K562 (cell line): Measurements from ENCODE around the gene UQCR11. TPM values are rescaled to one million over a fixed set of nuclear protein-coding genes. Genes with fewer than 3 reads are reported as not detected.
A peak's percentile ranks its signal among the peaks of the same experiment; 100 is the strongest.

Experiments
- ATF7 ChIP-seq: fragments of 450-650 bp; IDR thresholded peaks from 2 replicates; pipeline ENCODE4 v1.7.1; 2014; ENCODE audit warnings: mild to moderate bottlenecking, moderate library complexity
- BCOR ChIP-seq: fragments of 450-650 bp; IDR thresholded peaks from 2 replicates; pipeline ENCODE4 v1.6.1; 2016
- ELF4 ChIP-seq: fragments of 450-650 bp; formaldehyde crosslinking; IDR thresholded peaks from 2 replicates; pipeline ENCODE4 v1.4.0; 2022; ENCODE audit warnings: missing genetic modification characterization
- FOXK2 ChIP-seq, 2 experiments: fragments of 450-650 bp; IDR thresholded peaks in 1 of 2; conservative IDR thresholded peaks in 1 of 2; 2 replicates each; pipeline ENCODE4 v1.6.1; 2016; ENCODE audit warnings: low read depth in 2 of 2, mild to moderate bottlenecking in 1 of 2
- HDAC1 ChIP-seq, 2 experiments: fragments of 450-650 bp; IDR thresholded peaks; 2 replicates each; pipeline ENCODE4 v1.6.1; 2016 to 2017; ENCODE audit warnings: inconsistent platforms in 1 of 2, mild to moderate bottlenecking in 1 of 2, moderate library complexity in 1 of 2
- KLF6 ChIP-seq: fragments of 250-450 bp; sonication (Bioruptor Pico); IDR thresholded peaks from 2 replicates; pipeline ENCODE4 v1.4.0; 2020; ENCODE audit warnings: mild to moderate bottlenecking, moderate library complexity, borderline replicate concordance
- LARP7 ChIP-seq: fragments of 450-650 bp; IDR thresholded peaks from 2 replicates; pipeline ENCODE4 v1.6.1; 2016
- NCOA2 ChIP-seq, 2 experiments: fragments of 450-650 bp; IDR thresholded peaks; 2 replicates each; pipeline ENCODE4 v1.6.1; 2018; ENCODE audit warnings: mild to moderate bottlenecking in 2 of 2, moderate library complexity in 1 of 2; ENCODE audit not compliant: partially characterized antibody in 2 of 2
- NFRKB ChIP-seq: fragments of 450-650 bp; IDR thresholded peaks from 2 replicates; pipeline ENCODE4 v1.6.1; 2016; ENCODE audit warnings: low read depth
- NR2F6 ChIP-seq: fragments of 450-650 bp; formaldehyde crosslinking; IDR thresholded peaks from 2 replicates; pipeline ENCODE4 v1.4.0; 2020; ENCODE audit warnings: mild to moderate bottlenecking
- RBM25 ChIP-seq: fragments of 200-400 bp; formaldehyde crosslinking; IDR thresholded peaks from 2 replicates; pipeline ENCODE4 v1.6.1; 2018; ENCODE audit warnings: low read length, low read depth, moderate library complexity; ENCODE audit not compliant: severe bottlenecking
- SMARCA5 ChIP-seq: fragments of 450-650 bp; IDR thresholded peaks from 2 replicates; pipeline ENCODE4 v1.6.1; 2016
- ZNF57 ChIP-seq: fragments of 450-650 bp; formaldehyde crosslinking; IDR thresholded peaks from 2 replicates; pipeline ENCODE4 v1.4.0; 2020; ENCODE audit warnings: mild to moderate bottlenecking, moderate library complexity
- ZNF785 ChIP-seq: fragments of 250-450 bp; sonication (Bioruptor Pico); IDR thresholded peaks from 2 replicates; pipeline ENCODE4 v1.4.0; 2020; ENCODE audit warnings: mild to moderate bottlenecking
- polyA plus RNA-seq, 8 experiments: library from polyadenylated mRNA; depleted of rRNA in 4 of 8; stranded (reverse) in 5 of 8; unstranded in 3 of 8; fragments of >200 nt; fragmentation: Nextera tagmentation in 2 of 8; fragmentation: Illumina TruSeq in 1 of 8; extraction: Ambion mirVana in 2 of 8; extraction: Trizol in 1 of 8; gene quantifications; 2 replicates each; pipeline versions ENCODE4 v1.2.1 to v1.2.3, GENCODE V29; 2011 to 2014; ENCODE audit warnings: inconsistent platforms in 1 of 8, missing spikeins in 1 of 8
- total RNA-seq, 7 experiments: library from RNA; depleted of rRNA in 6 of 7; stranded (reverse); fragments of >200 nt in 6 of 7; fragmentation: Illumina TruSeq in 2 of 7; extraction: Trizol in 2 of 7; gene quantifications; 2 replicates each; pipeline versions ENCODE4 v1.2.1 to v1.2.3, GENCODE V29; 2011 to 2021; ENCODE audit warnings: low replicate concordance in 1 of 7
- TF ChIP-seq, protein P1 (sequence below): fragments of 200-800 bp; sonication (Bioruptor generic); IDR thresholded peaks from 2 replicates; pipeline ENCODE4 v1.6.1; 2016; ENCODE audit warnings: missing genetic modification characterization, missing compliant biosample characterization
- TF ChIP-seq, protein P2 (sequence below): fragments of 450-650 bp; formaldehyde crosslinking; IDR thresholded peaks from 2 replicates; pipeline ENCODE4 v1.4.0; 2020; ENCODE audit warnings: mild to moderate bottlenecking, moderate library complexity
- TF ChIP-seq, protein P3 (sequence below): sonication (generic); formaldehyde crosslinking; IDR thresholded peaks from 2 replicates; pipeline ENCODE4 v1.8.0; 2022; ENCODE audit warnings: missing genetic modification reagents, mild to moderate bottlenecking, moderate library complexity, borderline replicate concordance
- TF ChIP-seq, protein P4 (sequence below): fragments of 450-650 bp; formaldehyde crosslinking; IDR thresholded peaks from 2 replicates; pipeline ENCODE4 v1.4.0; 2020; ENCODE audit warnings: mild to moderate bottlenecking, moderate library complexity
- TF ChIP-seq, protein P5 (sequence below): fragments of 200-400 bp; formaldehyde crosslinking; IDR thresholded peaks from 2 replicates; pipeline ENCODE4 v1.6.1; 2017; ENCODE audit warnings: mild to moderate bottlenecking, low read depth, low read length, moderate library complexity

UQCR11 gene
- total and polyA plus RNA-seq, 9 of the 15 experiments (the other 6 are each of a cell fraction or from before 2014, with no cell fraction given), result 57.6 to 394 (median 259) TPM

DNA sequence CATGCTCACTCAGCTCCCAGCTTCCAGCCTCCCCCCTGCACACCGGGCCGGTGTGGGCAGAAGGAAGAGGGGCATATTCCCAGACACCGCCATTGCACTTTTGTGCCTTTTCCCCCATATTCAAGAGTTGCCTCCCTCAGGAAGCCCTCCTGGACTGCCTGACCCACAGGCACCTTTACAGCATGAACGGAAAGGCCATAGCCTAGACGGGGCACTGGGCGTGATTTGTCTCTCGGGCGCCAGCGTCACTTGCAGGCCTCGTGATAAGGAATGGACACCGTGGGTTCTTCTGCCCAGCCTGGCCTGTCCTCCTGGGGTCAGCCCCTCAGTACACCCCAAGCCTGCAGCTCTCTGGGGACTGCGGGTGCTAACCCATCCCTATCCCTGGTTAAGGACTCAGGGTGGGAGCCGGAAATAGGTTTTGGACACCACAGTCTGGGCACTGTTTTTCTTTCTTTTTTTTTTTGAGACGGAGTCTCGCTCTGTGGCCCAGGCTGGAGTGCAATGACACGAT lies 933 bp upstream of the UQCR11 start (continued):
- TF ChIP-seq, protein P1, sequence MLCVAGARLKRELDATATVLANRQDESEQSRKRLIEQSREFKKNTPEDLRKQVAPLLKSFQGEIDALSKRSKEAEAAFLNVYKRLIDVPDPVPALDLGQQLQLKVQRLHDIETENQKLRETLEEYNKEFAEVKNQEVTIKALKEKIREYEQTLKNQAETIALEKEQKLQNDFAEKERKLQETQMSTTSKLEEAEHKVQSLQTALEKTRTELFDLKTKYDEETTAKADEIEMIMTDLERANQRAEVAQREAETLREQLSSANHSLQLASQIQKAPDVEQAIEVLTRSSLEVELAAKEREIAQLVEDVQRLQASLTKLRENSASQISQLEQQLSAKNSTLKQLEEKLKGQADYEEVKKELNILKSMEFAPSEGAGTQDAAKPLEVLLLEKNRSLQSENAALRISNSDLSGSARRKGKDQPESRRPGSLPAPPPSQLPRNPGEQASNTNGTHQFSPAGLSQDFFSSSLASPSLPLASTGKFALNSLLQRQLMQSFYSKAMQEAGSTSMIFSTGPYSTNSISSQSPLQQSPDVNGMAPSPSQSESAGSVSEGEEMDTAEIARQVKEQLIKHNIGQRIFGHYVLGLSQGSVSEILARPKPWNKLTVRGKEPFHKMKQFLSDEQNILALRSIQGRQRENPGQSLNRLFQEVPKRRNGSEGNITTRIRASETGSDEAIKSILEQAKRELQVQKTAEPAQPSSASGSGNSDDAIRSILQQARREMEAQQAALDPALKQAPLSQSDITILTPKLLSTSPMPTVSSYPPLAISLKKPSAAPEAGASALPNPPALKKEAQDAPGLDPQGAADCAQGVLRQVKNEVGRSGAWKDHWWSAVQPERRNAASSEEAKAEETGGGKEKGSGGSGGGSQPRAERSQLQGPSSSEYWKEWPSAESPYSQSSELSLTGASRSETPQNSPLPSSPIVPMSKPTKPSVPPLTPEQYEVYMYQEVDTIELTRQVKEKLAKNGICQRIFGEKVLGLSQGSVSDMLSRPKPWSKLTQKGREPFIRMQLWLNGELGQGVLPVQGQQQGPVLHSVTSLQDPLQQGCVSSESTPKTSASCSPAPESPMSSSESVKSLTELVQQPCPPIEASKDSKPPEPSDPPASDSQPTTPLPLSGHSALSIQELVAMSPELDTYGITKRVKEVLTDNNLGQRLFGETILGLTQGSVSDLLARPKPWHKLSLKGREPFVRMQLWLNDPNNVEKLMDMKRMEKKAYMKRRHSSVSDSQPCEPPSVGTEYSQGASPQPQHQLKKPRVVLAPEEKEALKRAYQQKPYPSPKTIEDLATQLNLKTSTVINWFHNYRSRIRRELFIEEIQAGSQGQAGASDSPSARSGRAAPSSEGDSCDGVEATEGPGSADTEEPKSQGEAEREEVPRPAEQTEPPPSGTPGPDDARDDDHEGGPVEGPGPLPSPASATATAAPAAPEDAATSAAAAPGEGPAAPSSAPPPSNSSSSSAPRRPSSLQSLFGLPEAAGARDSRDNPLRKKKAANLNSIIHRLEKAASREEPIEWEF, result no peak
- TF ChIP-seq LARP7, result no peak; the same call in 1 of the 2 replicates
- no peak for TF ChIP-seq NCOA2 (IDR thresholded peaks at IDR 0.05; ENCODE audit: partially characterized antibody in 2 of 2)
- TF ChIP-seq ZNF785 (CRISPR knock-in tag), result no peak
- TF ChIP-seq, protein P2, sequence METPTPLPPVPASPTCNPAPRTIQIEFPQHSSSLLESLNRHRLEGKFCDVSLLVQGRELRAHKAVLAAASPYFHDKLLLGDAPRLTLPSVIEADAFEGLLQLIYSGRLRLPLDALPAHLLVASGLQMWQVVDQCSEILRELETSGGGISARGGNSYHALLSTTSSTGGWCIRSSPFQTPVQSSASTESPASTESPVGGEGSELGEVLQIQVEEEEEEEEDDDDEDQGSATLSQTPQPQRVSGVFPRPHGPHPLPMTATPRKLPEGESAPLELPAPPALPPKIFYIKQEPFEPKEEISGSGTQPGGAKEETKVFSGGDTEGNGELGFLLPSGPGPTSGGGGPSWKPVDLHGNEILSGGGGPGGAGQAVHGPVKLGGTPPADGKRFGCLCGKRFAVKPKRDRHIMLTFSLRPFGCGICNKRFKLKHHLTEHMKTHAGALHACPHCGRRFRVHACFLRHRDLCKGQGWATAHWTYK (CRISPR knock-in tag), result no peak
- no peak for TF ChIP-seq ATF7
- no peak for TF ChIP-seq NFRKB
- TF ChIP-seq HDAC1 (IDR thresholded peaks at IDR 0.05), result peak; percentile 24 to 67; a peak in 2 of 4 replicates
- TF ChIP-seq, protein P3, sequence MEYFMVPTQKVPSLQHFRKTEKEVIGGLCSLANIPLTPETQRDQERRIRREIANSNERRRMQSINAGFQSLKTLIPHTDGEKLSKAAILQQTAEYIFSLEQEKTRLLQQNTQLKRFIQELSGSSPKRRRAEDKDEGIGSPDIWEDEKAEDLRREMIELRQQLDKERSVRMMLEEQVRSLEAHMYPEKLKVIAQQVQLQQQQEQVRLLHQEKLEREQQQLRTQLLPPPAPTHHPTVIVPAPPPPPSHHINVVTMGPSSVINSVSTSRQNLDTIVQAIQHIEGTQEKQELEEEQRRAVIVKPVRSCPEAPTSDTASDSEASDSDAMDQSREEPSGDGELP (CRISPR knock-in tag), result no peak
- TF ChIP-seq ZNF57 (CRISPR knock-in tag), result 0 out of 2 replicates have a peak, but pooled peaks have one; percentile 23
- peak; percentile 100 for TF ChIP-seq SMARCA5
- TF ChIP-seq BCOR, result peak; percentile 100
- TF ChIP-seq, protein P4, sequence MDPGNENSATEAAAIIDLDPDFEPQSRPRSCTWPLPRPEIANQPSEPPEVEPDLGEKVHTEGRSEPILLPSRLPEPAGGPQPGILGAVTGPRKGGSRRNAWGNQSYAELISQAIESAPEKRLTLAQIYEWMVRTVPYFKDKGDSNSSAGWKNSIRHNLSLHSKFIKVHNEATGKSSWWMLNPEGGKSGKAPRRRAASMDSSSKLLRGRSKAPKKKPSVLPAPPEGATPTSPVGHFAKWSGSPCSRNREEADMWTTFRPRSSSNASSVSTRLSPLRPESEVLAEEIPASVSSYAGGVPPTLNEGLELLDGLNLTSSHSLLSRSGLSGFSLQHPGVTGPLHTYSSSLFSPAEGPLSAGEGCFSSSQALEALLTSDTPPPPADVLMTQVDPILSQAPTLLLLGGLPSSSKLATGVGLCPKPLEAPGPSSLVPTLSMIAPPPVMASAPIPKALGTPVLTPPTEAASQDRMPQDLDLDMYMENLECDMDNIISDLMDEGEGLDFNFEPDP (CRISPR knock-in tag), result no peak
- no peak for TF ChIP-seq KLF6 (CRISPR knock-in tag)
- TF ChIP-seq NR2F6 (CRISPR knock-in tag), result no peak
- TF ChIP-seq, protein P5, sequence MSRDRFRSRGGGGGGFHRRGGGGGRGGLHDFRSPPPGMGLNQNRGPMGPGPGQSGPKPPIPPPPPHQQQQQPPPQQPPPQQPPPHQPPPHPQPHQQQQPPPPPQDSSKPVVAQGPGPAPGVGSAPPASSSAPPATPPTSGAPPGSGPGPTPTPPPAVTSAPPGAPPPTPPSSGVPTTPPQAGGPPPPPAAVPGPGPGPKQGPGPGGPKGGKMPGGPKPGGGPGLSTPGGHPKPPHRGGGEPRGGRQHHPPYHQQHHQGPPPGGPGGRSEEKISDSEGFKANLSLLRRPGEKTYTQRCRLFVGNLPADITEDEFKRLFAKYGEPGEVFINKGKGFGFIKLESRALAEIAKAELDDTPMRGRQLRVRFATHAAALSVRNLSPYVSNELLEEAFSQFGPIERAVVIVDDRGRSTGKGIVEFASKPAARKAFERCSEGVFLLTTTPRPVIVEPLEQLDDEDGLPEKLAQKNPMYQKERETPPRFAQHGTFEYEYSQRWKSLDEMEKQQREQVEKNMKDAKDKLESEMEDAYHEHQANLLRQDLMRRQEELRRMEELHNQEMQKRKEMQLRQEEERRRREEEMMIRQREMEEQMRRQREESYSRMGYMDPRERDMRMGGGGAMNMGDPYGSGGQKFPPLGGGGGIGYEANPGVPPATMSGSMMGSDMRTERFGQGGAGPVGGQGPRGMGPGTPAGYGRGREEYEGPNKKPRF, result no peak
- peak; percentile 93 for TF ChIP-seq RBM25
- TF ChIP-seq FOXK2 (conservative IDR thresholded peaks at IDR 0.05 in 1 of 2, IDR thresholded peaks at IDR 0.05 in 1 of 2; ENCODE audit: low read depth in 2 of 2), result no peak
- no peak for TF ChIP-seq ELF4 (CRISPR knock-in tag)
